Kidney (tissue), 14 donors: Measurements from ENCODE around the gene DDB1. TPM values are rescaled to one million over a fixed set of nuclear protein-coding genes. Genes with fewer than 3 reads are reported as not detected.

Experiments used
- DNase-seq, 5 donors: peaks; one replicate each; pipeline ENCODE4 v3.0.0-alpha.2; 2013 to 2020
- FAIRE-seq: peaks from 2 replicates; lab custom pipeline; 2012; peaks lifted over from hg19 to GRCh38; lab: Jason Lieb, UNC
- H3K27ac ChIP-seq, 2 donors: one replicate each; pipeline ENCODE4 v1.7.0; 2013; ENCODE audit warnings: low read depth in 2 of 2, low read length in 2 of 2, inconsistent platforms in 1 of 2
- H3K27me3 ChIP-seq: one replicate; pipeline ENCODE4 v1.7.1; 2013; ENCODE audit warnings: low read length, inconsistent platforms; ENCODE audit not compliant: control insufficient read depth, insufficient read depth
- H3K36me3 ChIP-seq, 3 donors: one replicate each; pipeline versions ENCODE4 v1.7.0 to v1.7.1; 2013; ENCODE audit warnings: low read length in 3 of 3, control low read depth in 1 of 3, inconsistent platforms in 1 of 3; ENCODE audit not compliant: insufficient read depth in 3 of 3, control insufficient read depth in 2 of 3
- H3K4me1 ChIP-seq, 3 donors: one replicate each; pipeline versions ENCODE4 v1.7.0 to v1.7.1; 2013; ENCODE audit warnings: low read length in 3 of 3, inconsistent platforms in 1 of 3, low read depth in 1 of 3; ENCODE audit not compliant: control insufficient read depth in 2 of 3, insufficient read depth in 2 of 3
- H3K4me3 ChIP-seq, 3 donors: one replicate each; pipeline versions ENCODE4 v1.7.0 to v1.8.1; 2013; ENCODE audit warnings: low read length in 3 of 3, control low read depth in 1 of 3, inconsistent platforms in 1 of 3
- H3K9ac ChIP-seq, 3 donors: one replicate each; pipeline versions ENCODE4 v1.7.0 to v1.7.1; 2013; ENCODE audit warnings: low read length in 3 of 3, control low read depth in 1 of 3, inconsistent platforms in 1 of 3
- H3K9me3 ChIP-seq, 3 donors: one replicate each; pipeline versions ENCODE4 v1.7.0 to v1.7.1; 2013; ENCODE audit warnings: low read length in 3 of 3, control low read depth in 1 of 3, inconsistent platforms in 1 of 3; ENCODE audit not compliant: control insufficient read depth in 2 of 3, insufficient read depth in 1 of 3
- intact Hi-C: fragments of 100-400 bp; cut with DNase I; formaldehyde crosslinking; loops from one replicate; pipeline ENCODE4 v1.11.1; 2022
- polyA plus RNA-seq: library from polyadenylated mRNA; stranded (reverse); fragments of 350-450 nt; fragmentation: Illumina TruSeq; extraction: RNeasy Lipid Tissue Mini Kit (QIAGEN cat#74804); gene quantifications from one replicate; pipeline ENCODE4 v1.2.3, GENCODE V29; 2014; ENCODE audit warnings: low read depth, low replicate concordance; ENCODE audit not compliant: insufficient read depth
- total RNA-seq: library from RNA; stranded (reverse); fragmentation: NEBNext Ultra II Directional; extraction: Animal tissue kit (Norgen Biotek cat#: 25700); gene quantifications from one replicate; pipeline ENCODE4 v1.2.1, GENCODE V29; 2021
- TF ChIP-seq, protein P1 (sequence below): IDR thresholded peaks from 3 replicates; pipeline ENCODE4 v1.5.1; 2012; ENCODE audit warnings: mild to moderate bottlenecking, moderate library complexity, borderline replicate concordance; ENCODE audit not compliant: insufficient read depth; ENCODE audit errors: extremely low read depth
- donor health status: control.
- donor health status: control.
- donor health status: control.
- donor health status: control.
- donor health status: control.
- donor health status: DM: yes; HTN: yes; CAD: no.
- donor health status: Normal renal cell carcinoma (clear cell type).

DDB1 gene
- total and polyA plus RNA-seq, 2 donors from 2014 or later: 131 to 185 TPM

GRCh38 chr11:61354208-61354607, 21.3 kb upstream of the DDB1 start:
- Histone ChIP-seq H3K9ac (no peak overlapping the region), H3K27me3 (no peaks in the 10 kb centered on the region), H3K9me3 (no peaks in the 10 kb centered on the region), H3K4me1 (no peaks in the 10 kb centered on the region), H3K36me3 (peaks cover 0 to 24% (median 18%) of the 10 kb centered on the region in 3 donors), H3K4me3 (no peak overlapping the region), H3K27ac (no peak overlapping the region)
- TF ChIP-seq, protein P1, sequence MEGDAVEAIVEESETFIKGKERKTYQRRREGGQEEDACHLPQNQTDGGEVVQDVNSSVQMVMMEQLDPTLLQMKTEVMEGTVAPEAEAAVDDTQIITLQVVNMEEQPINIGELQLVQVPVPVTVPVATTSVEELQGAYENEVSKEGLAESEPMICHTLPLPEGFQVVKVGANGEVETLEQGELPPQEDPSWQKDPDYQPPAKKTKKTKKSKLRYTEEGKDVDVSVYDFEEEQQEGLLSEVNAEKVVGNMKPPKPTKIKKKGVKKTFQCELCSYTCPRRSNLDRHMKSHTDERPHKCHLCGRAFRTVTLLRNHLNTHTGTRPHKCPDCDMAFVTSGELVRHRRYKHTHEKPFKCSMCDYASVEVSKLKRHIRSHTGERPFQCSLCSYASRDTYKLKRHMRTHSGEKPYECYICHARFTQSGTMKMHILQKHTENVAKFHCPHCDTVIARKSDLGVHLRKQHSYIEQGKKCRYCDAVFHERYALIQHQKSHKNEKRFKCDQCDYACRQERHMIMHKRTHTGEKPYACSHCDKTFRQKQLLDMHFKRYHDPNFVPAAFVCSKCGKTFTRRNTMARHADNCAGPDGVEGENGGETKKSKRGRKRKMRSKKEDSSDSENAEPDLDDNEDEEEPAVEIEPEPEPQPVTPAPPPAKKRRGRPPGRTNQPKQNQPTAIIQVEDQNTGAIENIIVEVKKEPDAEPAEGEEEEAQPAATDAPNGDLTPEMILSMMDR: no peak
- intact Hi-C loops: no loop called here
- DNase-seq (no peak), FAIRE-seq (no peak)

DNA sequence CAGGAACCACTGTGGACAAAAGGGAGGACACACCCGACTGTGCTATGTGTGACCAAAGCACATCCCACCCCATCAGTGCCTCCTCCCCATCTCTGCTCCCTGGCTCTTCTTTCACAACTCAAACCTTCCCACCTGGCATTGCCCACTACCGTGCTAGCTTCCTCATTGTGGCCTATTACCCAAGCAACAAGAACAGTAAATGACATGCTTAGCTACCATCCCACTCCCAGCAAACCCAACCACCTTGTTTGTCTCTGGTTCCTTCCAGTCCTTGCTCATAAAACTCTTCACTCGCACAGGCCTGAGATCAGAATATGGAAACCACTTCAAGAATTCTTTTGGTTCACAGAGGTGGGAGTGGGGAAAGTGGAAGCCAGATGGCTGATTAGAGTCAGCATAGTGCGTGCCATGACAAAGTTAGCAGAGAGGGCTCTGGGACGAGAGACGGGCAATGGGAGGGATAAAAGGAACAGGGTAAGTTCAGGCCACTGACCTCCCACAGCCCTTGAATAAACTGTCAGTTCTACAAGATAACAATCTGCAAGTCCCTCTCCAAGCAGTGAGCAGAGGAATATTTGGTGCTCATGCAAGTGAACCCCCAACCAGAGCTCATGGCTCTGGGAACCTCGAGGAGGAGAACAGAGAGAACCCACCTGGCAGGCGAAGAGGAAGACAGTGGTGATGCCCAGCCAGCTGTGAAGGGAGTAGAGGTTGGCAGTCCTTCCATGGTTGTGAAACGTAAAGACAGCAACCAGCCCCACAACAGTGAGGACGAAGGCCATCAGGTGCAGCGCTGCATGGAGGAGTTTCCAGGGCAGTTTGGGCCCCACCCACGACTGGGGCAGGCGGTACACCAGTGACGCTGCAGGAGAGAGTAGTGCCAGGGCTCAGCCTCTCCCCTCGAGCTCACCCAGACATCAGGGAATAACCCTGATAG, 20.5 kb upstream of the DDB1 start:
- TF ChIP-seq, protein P1: no peak
- DNase-seq (no peak), FAIRE-seq (no peak)
- no peaks in the 10 kb centered on the region for H3K9me3 ChIP-seq
- H3K27ac ChIP-seq: no peak overlapping the region
- intact Hi-C loops: no loop called here
- H3K9ac ChIP-seq: no peak overlapping the region
- H3K4me1 ChIP-seq: no peaks in the 10 kb centered on the region
- H3K36me3 ChIP-seq: peaks cover 0 to 27% (median 26%) of the 10 kb centered on the region in 3 donors
- H3K4me3 ChIP-seq: no peak overlapping the region
- no peaks in the 10 kb centered on the region for H3K27me3 ChIP-seq

GRCh38 chr11:61352038-61352437, 19.1 kb upstream of the DDB1 start:
- DNase-seq (no peak), FAIRE-seq (no peak)
- H3K9me3 ChIP-seq: no peaks in the 10 kb centered on the region
- no peak overlapping the region for H3K9ac ChIP-seq
- peaks cover 0 to 27% (median 27%) of the 10 kb centered on the region in 3 donors for H3K36me3 ChIP-seq
- TF ChIP-seq, protein P1: no peak
- H3K4me1 ChIP-seq: no peaks in the 10 kb centered on the region
- intact Hi-C loops: no loop called here
- H3K27me3 ChIP-seq: no peaks in the 10 kb centered on the region
- H3K27ac ChIP-seq: no peak overlapping the region
- H3K4me3 ChIP-seq: no peak overlapping the region
